Melanocyte of skin (primary cell): ENCODE results near the gene CCNQ. TPM values are rescaled to one million over a fixed set of nuclear protein-coding genes. Genes with fewer than 3 reads are reported as not detected.

ENCODE experiments used
- total RNA-seq, 2 donors: library from RNA; depleted of rRNA; stranded (reverse); fragments of >200 nt; gene quantifications; 2 replicates each; pipeline ENCODE4 v1.2.3, GENCODE V29; 2012

Gene CCNQ
- total RNA-seq, result 10 to 100 TPM; 36.5 to 41.3 TPM

GRCh38 chrX:153598541-153599191, at the start of gene CCNQ:
CCNQ (minus strand) TSS chrX:153599139; CDS start chrX:153599073, 66 bp downstream.

GRCh38 chrX:153646620-153647373, 47.9 kb upstream of the CCNQ start, which contains the start of gene DUSP9:
DUSP9 (plus strand) TSS chrX:153647203; CDS start chrX:153647954, 751 bp downstream.

Other genes starting within 250 kb of the CCNQ start
- gene PNMA6E, start 197.8 kb downstream of the CCNQ start, total RNA-seq, result not detected
- gene ZFP92, start 187.7 kb downstream of the CCNQ start, total RNA-seq, result under 1 TPM; under 0.01 to 0.67 TPM
- gene TREX2, start 153.1 kb downstream of the CCNQ start, total RNA-seq, result 1 to 10 TPM; 1.3 to 1.4 TPM
- gene HAUS7, start 128.6 kb downstream of the CCNQ start, total RNA-seq, result 10 to 100 TPM; 13.4 to 23.3 TPM
- not detected for gene BGN, start 104.2 kb downstream of the CCNQ start, total RNA-seq
- gene ATP2B3, start 81.5 kb downstream of the CCNQ start, total RNA-seq, result not detected
- 1 to 10 TPM; 2.3 to 4.1 TPM for gene DUSP9, start 48.1 kb upstream of the CCNQ start, total RNA-seq
- 1 to 10 TPM in 1 of 2 donors, under 1 TPM in 1; 0.33 to 1.4 TPM for gene PNCK, start 74.7 kb upstream of the CCNQ start, total RNA-seq
- 10 to 100 TPM; 46.0 to 58.8 TPM for gene SLC6A8, start 88.8 kb upstream of the CCNQ start, total RNA-seq
- 100 to 1,000 TPM; 150 to 223 TPM for gene BCAP31, start 125.2 kb upstream of the CCNQ start, total RNA-seq
- 100 to 1,000 TPM in 1 of 2 donors, 10 to 100 TPM in 1; 88.4 to 114 TPM for gene ABCD1, start 125.7 kb upstream of the CCNQ start, total RNA-seq
- 1 to 10 TPM; 8.7 to 9.6 TPM for gene PLXNB3, start 165.1 kb upstream of the CCNQ start, total RNA-seq
- under 1 TPM; under 0.01 to 0.33 TPM for gene SRPK3, start 181.9 kb upstream of the CCNQ start, total RNA-seq
- gene IDH3G, start 195.2 kb upstream of the CCNQ start, total RNA-seq, result 10 to 100 TPM; 49.3 to 54.7 TPM
- gene SSR4, start 195.5 kb upstream of the CCNQ start, total RNA-seq, result 100 to 1,000 TPM in 1 of 2 donors, 10 to 100 TPM in 1; 93.6 to 110 TPM
- 1 to 10 TPM in 1 of 2 donors, under 1 TPM in 1; 1.00 to 1.7 TPM for gene PDZD4, start 231.4 kb upstream of the CCNQ start, total RNA-seq